ENCODE data around the gene IMMP1L. TPM values are rescaled to one million over a fixed set of nuclear protein-coding genes. Genes with fewer than 3 reads are reported as not detected.

Gene IMMP1L
- 33.4 TPM for polyA plus RNA-seq (2013, experiment 1 of 2)
- polyA plus RNA-seq (2013, experiment 2 of 2), result 33.7 TPM

- H3K9me3 ChIP-seq (ENCODE audit: control insufficient read depth, low read length), result no peaks in the 10 kb centered on the region
- H3K36me3 ChIP-seq (ENCODE audit: control insufficient read depth, insufficient read depth, low read length), result peaks cover 8% of the 10 kb centered on the region
- 0 to 1% methylated on average over 34 to 39 of the region's 47 CpGs for WGBS, 2 experiments (ENCODE audit: insufficient coverage in 2 of 2)
- peak within 1 kb of the TSS; percentile 76 for H3K4me3 ChIP-seq (ENCODE audit: extremely low read depth, insufficient read depth, low read length, poor library complexity, severe bottlenecking)
- peak within 1 kb of the TSS; percentile 93 for H3K27ac ChIP-seq (ENCODE audit: low read depth, low read length, severe bottlenecking)
- H3K4me1 ChIP-seq (ENCODE audit: control insufficient read depth, insufficient read depth, low read length, poor library complexity, severe bottlenecking), result no peaks in the 10 kb centered on the region
These were observed at the start of gene IMMP1L, which contains the start of gene ELP4 for GRCh38 chr11:31509429-31510345. TSS of gene IMMP1L (minus strand) at chr11:31509622. CDS start at chr11:31463276, 46,346 bp downstream. TSS of gene ELP4 (plus strand) at chr11:31509767. CDS start at chr11:31509785, 18 bp downstream.

GRCh38 chr11:31558001-31558400 lies 48.6 kb upstream of the IMMP1L start:
- no peaks in the 10 kb centered on the region for H3K9me3 ChIP-seq (ENCODE audit: control insufficient read depth, low read length)
- no peak overlapping the region for H3K4me3 ChIP-seq (ENCODE audit: extremely low read depth, insufficient read depth, low read length, poor library complexity, severe bottlenecking)
- no peaks in the 10 kb centered on the region for H3K36me3 ChIP-seq (ENCODE audit: control insufficient read depth, insufficient read depth, low read length)
- peak overlapping the region; percentile 23 for H3K27ac ChIP-seq (ENCODE audit: low read depth, low read length, severe bottlenecking)
- WGBS, 2 experiments (ENCODE audit: insufficient coverage in 2 of 2), result 17% methylated on average over 1 of the region's 2 CpGs; no CpG with 5 or more reads in 1 of the 2 experiments
- H3K4me1 ChIP-seq (ENCODE audit: control insufficient read depth, insufficient read depth, low read length, poor library complexity, severe bottlenecking), result no peaks in the 10 kb centered on the region

GRCh38 chr11:31555938-31556337 lies 46.5 kb upstream of the IMMP1L start:
- no peaks in the 10 kb centered on the region for H3K4me1 ChIP-seq (ENCODE audit: control insufficient read depth, insufficient read depth, low read length, poor library complexity, severe bottlenecking)
- WGBS, 2 experiments (ENCODE audit: insufficient coverage in 2 of 2), result no CpG with 5 or more reads among the region's 1 CpG
- H3K27ac ChIP-seq (ENCODE audit: low read depth, low read length, severe bottlenecking), result no peak overlapping the region
- H3K9me3 ChIP-seq (ENCODE audit: control insufficient read depth, low read length), result no peaks in the 10 kb centered on the region
- no peaks in the 10 kb centered on the region for H3K36me3 ChIP-seq (ENCODE audit: control insufficient read depth, insufficient read depth, low read length)
- no peak overlapping the region for H3K4me3 ChIP-seq (ENCODE audit: extremely low read depth, insufficient read depth, low read length, poor library complexity, severe bottlenecking)

GRCh38 chr11:31542862-31543261 lies 33.4 kb upstream of the IMMP1L start:
- H3K9me3 ChIP-seq (ENCODE audit: control insufficient read depth, low read length), result no peaks in the 10 kb centered on the region
- H3K4me3 ChIP-seq (ENCODE audit: extremely low read depth, insufficient read depth, low read length, poor library complexity, severe bottlenecking), result no peak overlapping the region
- H3K27ac ChIP-seq (ENCODE audit: low read depth, low read length, severe bottlenecking), result no peak overlapping the region
- no peaks in the 10 kb centered on the region for H3K36me3 ChIP-seq (ENCODE audit: control insufficient read depth, insufficient read depth, low read length)
- H3K4me1 ChIP-seq (ENCODE audit: control insufficient read depth, insufficient read depth, low read length, poor library complexity, severe bottlenecking), result no peaks in the 10 kb centered on the region

GRCh38 chr11:31535479-31535878 lies 26.1 kb upstream of the IMMP1L start:
- H3K4me3 ChIP-seq (ENCODE audit: extremely low read depth, insufficient read depth, low read length, poor library complexity, severe bottlenecking), result no peak overlapping the region
- H3K27ac ChIP-seq (ENCODE audit: low read depth, low read length, severe bottlenecking), result no peak overlapping the region
- H3K4me1 ChIP-seq (ENCODE audit: control insufficient read depth, insufficient read depth, low read length, poor library complexity, severe bottlenecking), result no peaks in the 10 kb centered on the region
- H3K36me3 ChIP-seq (ENCODE audit: control insufficient read depth, insufficient read depth, low read length), result no peaks in the 10 kb centered on the region
- 84 to 93% methylated on average over 2 to 3 of the region's 4 CpGs for WGBS, 2 experiments (ENCODE audit: insufficient coverage in 2 of 2)
- H3K9me3 ChIP-seq (ENCODE audit: control insufficient read depth, low read length), result no peaks in the 10 kb centered on the region

- WGBS, 2 experiments (ENCODE audit: insufficient coverage in 2 of 2), result no CpG with 5 or more reads among the region's 1 CpG
- Histone ChIP-seq H3K4me3 (ENCODE audit: extremely low read depth, insufficient read depth, low read length, poor library complexity, severe bottlenecking) (no peak overlapping the region), H3K4me1 (ENCODE audit: control insufficient read depth, insufficient read depth, low read length, poor library complexity, severe bottlenecking) (no peaks in the 10 kb centered on the region), H3K27ac (ENCODE audit: low read depth, low read length, severe bottlenecking) (no peak overlapping the region), H3K9me3 (ENCODE audit: control insufficient read depth, low read length) (no peaks in the 10 kb centered on the region), H3K36me3 (ENCODE audit: control insufficient read depth, insufficient read depth, low read length) (no peaks in the 10 kb centered on the region)
These were observed 21.9 kb upstream of the IMMP1L start for GRCh38 chr11:31531293-31531692.

GRCh38 chr11:31529701-31530100 lies 20.3 kb upstream of the IMMP1L start:
- Histone ChIP-seq H3K27ac (ENCODE audit: low read depth, low read length, severe bottlenecking) (no peak overlapping the region), H3K4me3 (ENCODE audit: extremely low read depth, insufficient read depth, low read length, poor library complexity, severe bottlenecking) (no peak overlapping the region), H3K4me1 (ENCODE audit: control insufficient read depth, insufficient read depth, low read length, poor library complexity, severe bottlenecking) (no peaks in the 10 kb centered on the region), H3K36me3 (ENCODE audit: control insufficient read depth, insufficient read depth, low read length) (no peaks in the 10 kb centered on the region), H3K9me3 (ENCODE audit: control insufficient read depth, low read length) (no peaks in the 10 kb centered on the region)

GRCh38 chr11:31529189-31529588 lies 19.8 kb upstream of the IMMP1L start:
- Histone ChIP-seq H3K27ac (ENCODE audit: low read depth, low read length, severe bottlenecking) (no peak overlapping the region), H3K4me1 (ENCODE audit: control insufficient read depth, insufficient read depth, low read length, poor library complexity, severe bottlenecking) (no peaks in the 10 kb centered on the region), H3K36me3 (ENCODE audit: control insufficient read depth, insufficient read depth, low read length) (no peaks in the 10 kb centered on the region), H3K9me3 (ENCODE audit: control insufficient read depth, low read length) (no peaks in the 10 kb centered on the region), H3K4me3 (ENCODE audit: extremely low read depth, insufficient read depth, low read length, poor library complexity, severe bottlenecking) (no peak overlapping the region)
- 80 to 100% methylated on average over 1 of the region's 2 CpGs for WGBS, 2 experiments (ENCODE audit: insufficient coverage in 2 of 2)

- no peak overlapping the region for H3K27ac ChIP-seq (ENCODE audit: low read depth, low read length, severe bottlenecking)
- H3K36me3 ChIP-seq (ENCODE audit: control insufficient read depth, insufficient read depth, low read length), result no peaks in the 10 kb centered on the region
- H3K9me3 ChIP-seq (ENCODE audit: control insufficient read depth, low read length), result no peaks in the 10 kb centered on the region
These were observed 12.2 kb upstream of the IMMP1L start for GRCh38 chr11:31521497-31522150.

GRCh38 chr11:31512117-31512516 lies 2.7 kb upstream of the IMMP1L start:
- Histone ChIP-seq H3K4me3 (ENCODE audit: extremely low read depth, insufficient read depth, low read length, poor library complexity, severe bottlenecking) (no peak overlapping the region), H3K27ac (ENCODE audit: low read depth, low read length, severe bottlenecking) (no peak overlapping the region), H3K36me3 (ENCODE audit: control insufficient read depth, insufficient read depth, low read length) (no peaks in the 10 kb centered on the region), H3K9me3 (ENCODE audit: control insufficient read depth, low read length) (no peaks in the 10 kb centered on the region), H3K4me1 (ENCODE audit: control insufficient read depth, insufficient read depth, low read length, poor library complexity, severe bottlenecking) (no peaks in the 10 kb centered on the region)
- WGBS, 2 experiments (ENCODE audit: insufficient coverage in 2 of 2), result 90 to 100% methylated on average over 1 to 2 of the region's 6 CpGs

More at GRCh38 chr11:31521497-31522150, 12.2 kb upstream of the IMMP1L start:
- Histone ChIP-seq H3K4me1 (ENCODE audit: control insufficient read depth, insufficient read depth, low read length, poor library complexity, severe bottlenecking) (no peaks in the 10 kb centered on the region), H3K4me3 (ENCODE audit: extremely low read depth, insufficient read depth, low read length, poor library complexity, severe bottlenecking) (no peak overlapping the region)

- H3K4me1 ChIP-seq (ENCODE audit: control insufficient read depth, insufficient read depth, low read length, poor library complexity, severe bottlenecking), result no peaks in the 10 kb centered on the region
- H3K27ac ChIP-seq (ENCODE audit: low read depth, low read length, severe bottlenecking), result no peak overlapping the region
- H3K36me3 ChIP-seq (ENCODE audit: control insufficient read depth, insufficient read depth, low read length), result peaks cover 10% of the 10 kb centered on the region
- peak overlapping the region; percentile 76 for H3K4me3 ChIP-seq (ENCODE audit: extremely low read depth, insufficient read depth, low read length, poor library complexity, severe bottlenecking)
- 0% methylated on average over 2 to 3 of the region's 8 CpGs for WGBS, 2 experiments (ENCODE audit: insufficient coverage in 2 of 2)
- no peaks in the 10 kb centered on the region for H3K9me3 ChIP-seq (ENCODE audit: control insufficient read depth, low read length)
These were observed 382 bp downstream of the IMMP1L start for GRCh38 chr11:31509051-31509428.

All from mesodermal cell (in vitro differentiated cells).